PC-9 (cell line): ENCODE measurements around the gene LINC00237. TPM values are rescaled to one million over a fixed set of nuclear protein-coding genes. Genes with fewer than 3 reads are reported as not detected.

Experiments used
- BruUV-seq: library from RNA; stranded (reverse); fragments of 400-500 nt; replicated peaks from 2 replicates; lab custom pipeline; 2021; lab: Mats Ljungman, UMichigan
- CTCF ChIA-PET: fragments of 300-600 bp; sonication (Branson Sonifier 250); formaldehyde crosslinking; loops from one replicate; lab custom pipeline; 2022; ENCODE audit warnings: antibody characterized with exemption; lab: Charles Lee
- POLR2A ChIA-PET: fragments of 300-600 bp; sonication (Branson Sonifier 250); formaldehyde crosslinking; loops from one replicate; lab custom pipeline; 2022; ENCODE audit warnings: antibody characterized with exemption; ENCODE audit not compliant: unreplicated experiment; lab: Charles Lee
- DNase-seq, 2 experiments: peaks; one replicate each; pipeline versions ENCODE4 v3.0.0 to v3.0.0-alpha.2; 2015 to 2022; ENCODE audit warnings: mixed read lengths in 1 of 2
- H2AFZ ChIP-seq: fragments of 200-600 bp; sonication (generic); 2 replicates; pipeline ENCODE4 v1.8.1; 2017; ENCODE audit warnings: antibody characterized with exemption
- H3F3A ChIP-seq: fragments of 200-600 bp; sonication (generic); 2 replicates; pipeline ENCODE4 v1.8.1; 2017; ENCODE audit warnings: antibody characterized with exemption, mild to moderate bottlenecking, low read depth; ENCODE audit not compliant: insufficient read depth
- H3K27ac ChIP-seq: fragments of 200-600 bp; sonication (generic); 2 replicates; pipeline ENCODE4 v1.6.1; 2016; ENCODE audit warnings: mixed run types
- H3K27me3 ChIP-seq: fragments of 200-600 bp; sonication (generic); 2 replicates; pipeline ENCODE4 v1.6.1; 2016; ENCODE audit warnings: low read depth, mixed run types; ENCODE audit not compliant: insufficient read depth
- H3K36me3 ChIP-seq: fragments of 200-600 bp; sonication (generic); 2 replicates; pipeline ENCODE4 v1.6.1; 2016; ENCODE audit warnings: low read depth, mixed run types
- H3K4me1 ChIP-seq: fragments of 200-600 bp; sonication (generic); replicated peaks from 2 replicates; pipeline ENCODE4 v1.6.1; 2016; ENCODE audit warnings: mixed run types; ENCODE audit not compliant: insufficient read depth
- H3K4me2 ChIP-seq: fragments of 200-600 bp; sonication (generic); 2 replicates; pipeline ENCODE4 v1.6.1; 2017; ENCODE audit warnings: mixed run types
- H3K4me3 ChIP-seq: fragments of 200-600 bp; sonication (generic); 2 replicates; pipeline ENCODE4 v1.6.1; 2016; ENCODE audit warnings: mixed run types
- H3K79me2 ChIP-seq: fragments of 200-600 bp; sonication (generic); 2 replicates; pipeline ENCODE4 v1.6.1; 2017; ENCODE audit warnings: low read depth, mixed run types
- H3K9me2 ChIP-seq: fragments of 200-600 bp; sonication (generic); 2 replicates; pipeline ENCODE4 v1.8.1; 2017; ENCODE audit warnings: mild to moderate bottlenecking; ENCODE audit not compliant: insufficient read depth
- H3K9me3 ChIP-seq: fragments of 200-600 bp; sonication (generic); 2 replicates; pipeline ENCODE4 v1.8.1; 2016; ENCODE audit warnings: low read depth; ENCODE audit not compliant: insufficient read depth
- H4K20me1 ChIP-seq: fragments of 200-600 bp; sonication (generic); 2 replicates; pipeline ENCODE4 v1.8.1; 2017; ENCODE audit not compliant: insufficient read depth
- EZH2 ChIP-seq: fragments of 200-600 bp; sonication (generic); IDR thresholded peaks from 2 replicates; pipeline ENCODE4 v1.8.0; 2017; ENCODE audit warnings: antibody characterized with exemption, low read depth
- intact Hi-C: fragments of 100-400 bp; cut with micrococcal nuclease; formaldehyde crosslinking; loops from one replicate; pipeline ENCODE4 v1.10.0; 2022; ENCODE audit not compliant: unreplicated experiment
- total RNA-seq: library from RNA; stranded (reverse); gene quantifications from 2 replicates; pipeline ENCODE4 v1.2.3, GENCODE V29; 2021
- TF ChIP-seq, protein P1 (sequence below): fragments of 200-600 bp; sonication (generic); conservative IDR thresholded peaks from 2 replicates; pipeline ENCODE4 v1.6.1; 2017; ENCODE audit warnings: mixed run types, antibody characterized with exemption, mild to moderate bottlenecking, moderate library complexity

Gene LINC00237
- total RNA-seq, 1 experiment from 2014 or later = not detected

DNA sequence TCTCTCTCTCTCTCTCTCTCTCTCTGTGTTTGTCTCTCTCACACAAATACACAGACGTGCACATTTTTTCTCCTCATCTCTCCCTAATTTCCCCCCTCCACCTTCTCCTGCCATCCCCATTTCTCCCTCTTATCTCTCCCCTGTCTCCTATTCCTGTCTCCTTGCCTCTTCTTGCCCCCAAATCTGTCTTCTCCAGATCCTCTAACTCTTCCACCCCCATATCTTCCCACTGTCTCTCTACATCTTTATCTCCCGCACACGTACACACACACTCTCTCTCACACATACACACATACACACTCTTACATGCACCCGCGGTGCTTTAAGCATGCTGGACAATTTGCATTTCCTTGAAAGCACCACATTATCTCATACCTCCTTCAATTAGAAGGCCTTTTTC, 35.7 kb upstream of the LINC00237 start:
- Histone ChIP-seq H3K27ac (no peak overlapping the region), H3K79me2 (no peaks in the 10 kb centered on the region), H3K9me2 (no peaks in the 10 kb centered on the region), H3F3A (no peaks in the 10 kb centered on the region), H3K36me3 (no peaks in the 10 kb centered on the region), H4K20me1 (no peaks in the 10 kb centered on the region), H3K4me2 (no peak overlapping the region), H3K4me1 (no peaks in the 10 kb centered on the region), H2AFZ (no peak overlapping the region), H3K9me3 (no peaks in the 10 kb centered on the region), H3K27me3 (no peaks in the 10 kb centered on the region), H3K4me3 (no peak overlapping the region)
- intact Hi-C loops = no loop called here
- CTCF ChIA-PET = no interaction called here
- TF ChIP-seq, protein P1, sequence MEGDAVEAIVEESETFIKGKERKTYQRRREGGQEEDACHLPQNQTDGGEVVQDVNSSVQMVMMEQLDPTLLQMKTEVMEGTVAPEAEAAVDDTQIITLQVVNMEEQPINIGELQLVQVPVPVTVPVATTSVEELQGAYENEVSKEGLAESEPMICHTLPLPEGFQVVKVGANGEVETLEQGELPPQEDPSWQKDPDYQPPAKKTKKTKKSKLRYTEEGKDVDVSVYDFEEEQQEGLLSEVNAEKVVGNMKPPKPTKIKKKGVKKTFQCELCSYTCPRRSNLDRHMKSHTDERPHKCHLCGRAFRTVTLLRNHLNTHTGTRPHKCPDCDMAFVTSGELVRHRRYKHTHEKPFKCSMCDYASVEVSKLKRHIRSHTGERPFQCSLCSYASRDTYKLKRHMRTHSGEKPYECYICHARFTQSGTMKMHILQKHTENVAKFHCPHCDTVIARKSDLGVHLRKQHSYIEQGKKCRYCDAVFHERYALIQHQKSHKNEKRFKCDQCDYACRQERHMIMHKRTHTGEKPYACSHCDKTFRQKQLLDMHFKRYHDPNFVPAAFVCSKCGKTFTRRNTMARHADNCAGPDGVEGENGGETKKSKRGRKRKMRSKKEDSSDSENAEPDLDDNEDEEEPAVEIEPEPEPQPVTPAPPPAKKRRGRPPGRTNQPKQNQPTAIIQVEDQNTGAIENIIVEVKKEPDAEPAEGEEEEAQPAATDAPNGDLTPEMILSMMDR = no peak
- no peak for TF ChIP-seq EZH2
- POLR2A ChIA-PET = no interaction called here
- DNase-seq = no peak
- no TSS peak for BruUV-seq

DNA sequence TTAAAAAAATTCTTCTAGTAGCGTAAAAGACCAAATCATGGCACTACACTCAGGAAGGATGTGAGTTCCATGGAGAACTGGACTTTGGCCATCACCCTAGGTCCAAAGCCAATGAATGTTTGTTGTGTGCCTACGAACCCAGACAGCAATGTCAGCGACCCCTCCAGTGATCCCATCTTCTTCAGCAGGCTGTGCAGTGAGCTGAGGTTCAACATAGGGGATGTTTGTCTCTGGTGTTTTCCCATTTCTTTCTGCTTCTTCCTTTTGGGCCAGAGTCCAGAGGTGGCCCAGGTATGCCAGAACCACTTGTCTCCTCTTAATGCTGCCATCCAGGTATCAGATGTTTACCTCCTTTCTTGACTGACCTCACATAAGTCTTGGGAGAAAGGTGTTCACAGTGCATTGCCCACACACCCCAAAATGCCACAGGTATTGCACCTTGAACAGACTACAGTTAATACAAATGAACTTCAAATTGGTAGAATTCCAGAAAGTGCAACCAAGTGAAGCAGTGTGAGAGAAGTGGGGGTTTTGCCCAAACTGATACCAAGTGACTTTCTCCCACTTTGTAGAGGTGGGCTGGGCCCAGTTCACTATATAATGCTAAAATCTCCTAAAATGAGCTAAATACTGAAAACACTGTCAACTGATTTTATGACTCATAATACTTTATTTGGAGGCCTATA, 33.9 kb upstream of the LINC00237 start:
- no peak for DNase-seq
- H3K4me3 ChIP-seq = no peak overlapping the region
- no peak for TF ChIP-seq EZH2
- TF ChIP-seq, protein P1 = no peak
- ChIA-PET POLR2A (no interaction called here), CTCF (no interaction called here)
- no peak overlapping the region for H2AFZ ChIP-seq
- H3K4me2 ChIP-seq = no peak overlapping the region
- intact Hi-C loops = no loop called here
- H3K9me3 ChIP-seq = no peaks in the 10 kb centered on the region
- H3F3A ChIP-seq = no peaks in the 10 kb centered on the region
- H3K27ac ChIP-seq = no peak overlapping the region
- no peaks in the 10 kb centered on the region for H3K79me2 ChIP-seq
- no peaks in the 10 kb centered on the region for H4K20me1 ChIP-seq
- BruUV-seq = no TSS peak
- no peaks in the 10 kb centered on the region for H3K27me3 ChIP-seq
- H3K4me1 ChIP-seq = no peaks in the 10 kb centered on the region
- no peaks in the 10 kb centered on the region for H3K9me2 ChIP-seq
- no peaks in the 10 kb centered on the region for H3K36me3 ChIP-seq

- ChIA-PET POLR2A (no interaction called here), CTCF (no interaction called here)
- no peak for DNase-seq
- Histone ChIP-seq H3K9me2 (no peaks in the 10 kb centered on the region), H3K4me3 (no peak overlapping the region), H3K4me2 (no peak overlapping the region), H3K36me3 (no peaks in the 10 kb centered on the region), H4K20me1 (no peaks in the 10 kb centered on the region), H2AFZ (no peak overlapping the region), H3K9me3 (no peaks in the 10 kb centered on the region), H3K79me2 (no peaks in the 10 kb centered on the region), H3K4me1 (no peaks in the 10 kb centered on the region), H3F3A (no peaks in the 10 kb centered on the region), H3K27ac (no peak overlapping the region), H3K27me3 (no peaks in the 10 kb centered on the region)
- BruUV-seq = no TSS peak
- TF ChIP-seq, protein P1 = no peak
- TF ChIP-seq EZH2 = no peak
- intact Hi-C loops = no loop called here
Measured at GRCh38 chr20:21137078-21137477, 30.9 kb upstream of the LINC00237 start.
